CD4-positive, alpha-beta T cell treated with Interleukin-6 for 4 hours (primary cell): ENCODE measurements around the gene CAMK1G.

Experiments used
- DNase-seq: peaks from one replicate; pipeline ENCODE4 v3.0.0-alpha.2; 2020; ENCODE audit warnings: mixed read lengths

Gene CAMK1G

DNA sequence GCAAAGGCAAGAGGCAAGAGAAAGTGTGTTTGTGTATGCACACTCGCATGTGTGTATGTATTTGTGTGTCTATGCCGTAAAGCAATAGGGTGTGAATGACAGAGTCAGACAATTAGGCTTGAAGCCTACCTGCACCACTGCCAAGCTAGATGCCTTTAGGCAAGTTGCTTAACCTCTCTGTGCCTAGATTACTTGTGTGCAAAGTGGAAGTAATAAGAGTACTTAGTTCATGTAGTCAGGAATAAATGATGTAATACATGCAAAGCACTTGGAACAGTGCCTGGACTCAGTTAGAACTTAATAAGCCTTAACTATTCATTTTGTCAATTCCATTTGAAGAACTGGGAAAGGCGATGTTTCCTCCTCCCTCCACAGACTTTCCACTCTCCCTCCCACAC is 37.0 kb downstream of the CAMK1G start:
- DNase-seq, result no peak

DNA sequence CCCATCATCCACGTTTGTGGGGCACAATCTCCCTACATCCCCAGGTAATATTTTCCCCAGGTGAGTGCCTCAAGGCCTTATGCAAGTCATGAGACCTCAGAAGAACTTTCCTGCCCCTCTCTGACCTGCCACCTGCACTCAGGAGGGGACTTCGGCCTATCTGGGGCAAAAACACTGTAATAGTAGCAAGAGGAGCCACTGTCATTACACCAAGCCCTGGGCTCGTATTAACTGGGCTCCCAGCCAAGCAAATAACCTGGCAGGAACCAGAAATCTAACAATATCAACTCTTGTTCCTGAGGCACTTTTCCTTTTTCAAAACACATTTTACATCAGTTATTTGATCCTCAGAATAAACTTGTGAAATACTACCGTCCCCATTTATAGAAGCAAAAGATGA is 37.8 kb downstream of the CAMK1G start:
- no peak for DNase-seq

DNA sequence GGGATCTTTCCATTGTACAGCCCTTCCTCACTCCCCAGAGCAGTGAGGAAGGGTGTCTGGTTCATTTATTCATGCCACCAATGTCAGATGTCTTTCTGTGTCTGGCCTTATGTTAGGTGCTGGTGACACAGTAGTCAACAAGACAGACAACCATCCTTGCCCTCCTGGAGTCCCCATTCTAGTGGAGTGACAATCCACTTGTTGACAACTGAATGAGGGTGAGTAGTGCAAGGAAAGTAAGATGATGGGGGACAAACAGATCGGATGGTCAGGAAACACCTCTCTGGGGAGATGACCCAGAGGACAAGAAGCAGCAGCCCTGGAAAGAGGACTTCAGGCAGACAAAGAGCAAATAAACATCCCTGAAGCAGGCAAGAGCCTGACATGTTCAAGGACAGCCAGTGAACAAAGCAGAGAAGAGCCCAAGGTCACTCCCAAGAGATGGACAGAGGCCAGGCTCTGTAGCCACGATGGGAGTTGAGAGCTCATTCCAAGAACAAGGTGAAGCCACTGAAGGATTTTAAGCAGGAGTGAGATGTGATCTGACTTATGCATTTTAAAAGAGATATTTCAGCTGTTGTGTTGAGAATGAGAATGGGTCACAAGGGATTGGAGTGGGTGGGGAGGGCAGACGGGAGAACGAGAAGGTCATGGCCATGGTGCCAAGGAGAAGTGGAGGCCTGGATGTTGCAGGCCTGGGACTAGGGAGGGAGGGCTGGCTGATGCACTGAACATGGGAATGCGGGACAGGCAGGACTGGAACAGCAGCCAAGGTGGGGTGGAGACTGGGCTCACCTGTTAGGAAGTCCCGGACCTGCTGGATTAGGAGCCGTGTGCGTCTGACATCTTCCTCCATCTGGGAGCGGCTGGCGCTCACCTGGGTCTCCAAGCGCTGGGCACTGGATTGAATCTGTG is 38.5 kb downstream of the CAMK1G start:
- DNase-seq, result no peak

DNA sequence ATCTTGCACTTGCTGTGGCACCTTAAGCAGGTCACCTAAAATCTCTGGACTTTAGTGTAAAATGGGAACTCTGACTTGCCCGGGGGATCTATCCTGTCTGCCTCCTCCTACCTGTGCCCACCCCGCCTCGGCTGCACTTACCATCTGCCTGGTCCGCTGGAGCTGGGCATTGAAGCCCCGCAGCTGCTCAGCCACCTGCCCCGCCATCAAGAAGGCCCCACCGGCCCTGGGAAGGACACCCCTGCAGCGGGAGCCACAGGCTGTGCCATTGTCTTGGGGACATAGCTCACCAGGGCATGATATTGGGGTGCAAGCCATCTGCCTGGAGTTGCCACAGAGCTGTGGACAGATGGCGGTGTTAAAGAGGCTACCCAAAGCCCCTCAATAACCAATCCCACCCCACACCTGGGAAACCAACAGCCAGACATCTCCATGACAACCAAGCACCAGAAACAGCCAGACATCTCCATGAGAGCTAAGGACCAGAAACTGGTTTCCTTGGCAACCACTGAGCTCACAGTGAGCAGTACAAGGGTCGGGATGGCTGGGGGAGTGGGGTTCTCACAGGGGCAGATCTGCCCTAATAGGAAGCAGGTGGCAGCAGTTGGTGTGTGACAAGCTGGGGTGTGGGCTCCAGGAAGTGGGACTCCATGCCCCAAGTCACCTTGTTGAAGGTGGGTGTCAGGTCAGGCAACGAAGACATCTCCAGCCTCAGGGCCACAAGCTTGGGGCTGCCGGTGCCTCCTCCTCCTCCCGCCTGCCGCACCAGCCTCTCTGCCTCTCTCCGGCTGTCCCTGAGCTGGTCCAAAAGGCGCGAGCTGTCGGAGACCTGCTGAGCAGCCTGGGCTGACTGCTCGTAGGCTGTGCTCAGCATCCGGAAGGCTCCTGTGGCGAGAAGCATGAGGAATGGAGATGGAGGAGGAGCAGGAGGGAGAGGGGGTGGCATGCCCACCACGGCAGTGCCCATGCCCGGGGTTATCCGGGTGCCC is 39.6 kb downstream of the CAMK1G start:
- DNase-seq, result no peak

DNA sequence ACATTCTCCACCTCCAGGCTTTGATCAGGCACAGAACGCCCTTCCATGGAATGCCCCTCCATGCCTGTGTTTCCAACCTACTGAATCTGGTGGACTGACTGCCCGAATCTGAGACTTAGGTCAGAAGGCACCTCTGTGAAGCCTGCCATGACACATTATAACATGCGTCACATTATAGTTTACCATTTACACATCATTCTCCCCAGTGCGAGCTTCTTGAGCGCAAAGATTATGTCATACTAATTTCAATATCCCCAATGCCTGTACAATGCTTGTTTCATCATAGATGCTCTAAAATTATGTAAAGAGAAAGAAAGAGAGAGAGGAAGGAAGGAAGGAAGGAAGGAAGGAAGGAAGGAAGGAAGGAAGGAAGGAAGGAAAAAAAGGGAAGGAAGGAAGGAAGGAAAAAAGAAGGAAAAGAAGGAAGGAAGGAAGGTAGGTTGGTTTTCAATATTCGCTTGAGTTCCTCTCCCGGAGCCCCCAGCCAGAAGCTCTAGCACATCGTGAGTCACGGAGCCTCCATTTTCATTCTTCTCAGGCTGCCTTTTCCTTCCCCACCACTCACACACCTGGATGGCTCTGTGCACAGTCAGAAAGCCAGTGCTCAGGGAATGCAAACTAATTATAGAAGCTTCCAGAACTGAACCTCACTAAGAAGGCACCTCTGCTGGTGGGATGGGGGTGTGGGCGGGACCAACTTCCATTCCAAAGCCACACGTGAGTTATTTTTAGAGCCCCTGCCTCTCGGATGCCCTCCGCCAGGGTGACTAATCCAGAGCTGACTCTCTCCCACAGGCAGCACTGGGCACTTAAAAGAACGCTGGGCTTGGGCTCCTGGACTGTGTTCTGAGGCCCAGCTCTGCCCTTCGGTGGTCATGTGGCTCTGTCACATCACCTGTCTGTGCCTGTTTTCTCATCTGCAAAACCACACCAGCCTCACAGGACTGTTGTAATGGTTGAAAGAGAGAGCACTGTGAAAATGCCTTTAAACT is 41.3 kb downstream of the CAMK1G start:
- DNase-seq, result no peak

DNA sequence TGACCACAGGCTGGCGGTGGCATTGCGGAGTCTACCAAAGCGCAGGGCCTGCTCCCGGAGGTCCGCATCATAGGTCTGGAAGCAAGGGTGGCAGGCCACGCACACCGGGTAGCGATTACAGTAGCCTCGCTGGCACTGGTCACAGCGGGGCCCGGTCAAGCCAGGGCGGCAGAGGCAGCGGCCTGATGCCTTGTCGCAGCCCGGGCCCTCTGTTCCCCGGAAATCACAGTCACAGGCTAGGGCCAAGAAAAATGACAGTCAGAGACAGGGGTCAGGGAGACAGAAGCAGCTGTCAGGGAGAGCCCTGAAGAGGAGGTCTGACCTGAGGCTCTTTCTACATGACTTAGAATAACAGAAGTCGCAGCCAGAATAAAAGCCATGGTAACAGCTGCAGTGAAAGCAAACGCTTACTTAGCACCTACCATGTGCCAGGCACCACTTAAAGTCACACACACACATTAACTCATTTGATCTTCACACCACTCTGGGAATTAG is 42.3 kb downstream of the CAMK1G start:
- DNase-seq, result no peak

DNA sequence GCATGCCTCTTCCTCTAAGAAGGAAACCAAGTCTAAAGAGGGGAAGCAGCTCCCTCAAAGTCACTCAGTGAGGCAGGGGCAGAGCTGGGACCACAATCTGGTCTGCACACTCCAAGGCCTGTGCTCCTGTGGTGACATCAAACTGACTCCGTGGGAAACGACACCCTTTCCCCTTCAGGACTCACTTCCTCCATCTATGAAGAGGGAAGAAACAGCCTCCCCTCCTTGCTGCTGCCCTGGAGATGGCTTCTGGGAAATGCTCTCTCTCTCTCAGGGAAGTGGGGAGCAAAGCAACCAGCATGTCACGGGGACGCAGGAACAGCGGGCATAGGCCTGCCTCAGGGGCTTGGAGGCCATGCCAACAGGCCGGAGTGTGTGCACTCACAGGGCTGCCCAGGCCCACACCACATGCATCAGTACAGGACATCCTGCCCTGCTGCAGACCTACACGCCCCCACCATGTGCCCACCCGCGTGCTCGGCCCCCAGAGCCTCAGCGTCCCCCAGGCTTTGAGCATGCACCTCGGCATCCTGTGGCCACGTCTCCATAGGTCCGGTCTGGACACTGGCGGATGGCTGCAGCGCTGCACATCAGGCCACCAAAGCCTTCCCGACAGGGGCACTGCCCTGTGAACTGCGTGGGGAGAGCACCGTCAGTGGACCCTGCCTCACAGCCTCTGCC is 43.0 kb downstream of the CAMK1G start:
- no peak for DNase-seq

DNA sequence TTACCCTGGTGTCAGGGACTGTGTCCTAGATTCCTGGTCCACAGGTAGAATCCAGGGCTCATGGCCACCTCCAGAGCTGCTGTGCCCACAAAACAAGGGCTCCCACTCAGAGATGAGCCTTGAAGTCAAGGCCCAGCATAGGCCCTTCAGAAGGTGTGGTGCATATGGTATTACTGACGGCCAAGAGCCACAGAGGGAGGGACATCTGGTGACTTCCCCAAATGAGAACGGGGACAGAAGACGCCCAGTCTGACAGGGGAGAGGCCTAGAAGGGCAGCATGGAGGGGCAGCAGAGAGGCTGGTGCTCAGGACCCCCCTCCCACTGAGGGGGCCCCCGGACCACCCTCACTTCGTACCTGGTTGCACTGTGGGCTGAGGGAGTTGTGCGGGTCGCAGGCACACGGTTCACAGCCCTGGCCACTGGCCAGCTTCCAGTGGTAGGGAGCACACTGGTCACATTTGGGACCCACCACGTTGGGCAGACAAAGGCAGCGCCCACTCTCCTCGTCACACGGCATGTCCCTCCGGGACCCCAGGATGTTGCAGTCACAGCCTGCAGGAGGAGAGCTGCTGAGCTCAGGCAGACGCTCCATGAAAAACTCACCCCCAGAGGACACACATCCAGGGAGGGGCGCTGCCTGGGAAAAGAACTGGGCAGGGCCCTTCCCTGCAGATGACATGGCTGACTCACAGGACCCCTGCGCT is 43.7 kb downstream of the CAMK1G start:
- no peak for DNase-seq

DNA sequence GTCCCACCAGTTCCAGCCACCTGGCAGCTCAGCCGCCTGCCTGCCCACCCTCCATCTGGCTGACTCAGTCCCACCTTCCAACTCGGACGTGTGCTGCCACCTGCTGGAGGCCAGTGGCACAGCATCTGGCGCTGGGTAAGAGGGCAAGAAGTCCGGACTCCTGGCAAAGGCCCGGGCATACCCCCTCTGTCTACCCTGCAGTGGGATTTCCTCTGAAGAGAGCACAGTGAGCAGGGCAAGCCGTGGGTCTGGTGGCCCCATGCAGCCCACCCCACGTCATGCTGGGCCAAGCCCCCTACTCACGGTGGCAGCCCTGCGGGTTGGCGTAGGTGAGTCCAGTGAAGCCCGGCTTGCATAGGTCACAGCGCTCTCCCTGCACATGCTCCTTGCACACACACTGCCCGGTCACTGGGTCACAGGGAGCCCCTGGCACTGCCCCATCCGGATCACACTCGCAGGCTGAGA is 44.2 kb downstream of the CAMK1G start:
- peak; percentile 82 for DNase-seq

DNA sequence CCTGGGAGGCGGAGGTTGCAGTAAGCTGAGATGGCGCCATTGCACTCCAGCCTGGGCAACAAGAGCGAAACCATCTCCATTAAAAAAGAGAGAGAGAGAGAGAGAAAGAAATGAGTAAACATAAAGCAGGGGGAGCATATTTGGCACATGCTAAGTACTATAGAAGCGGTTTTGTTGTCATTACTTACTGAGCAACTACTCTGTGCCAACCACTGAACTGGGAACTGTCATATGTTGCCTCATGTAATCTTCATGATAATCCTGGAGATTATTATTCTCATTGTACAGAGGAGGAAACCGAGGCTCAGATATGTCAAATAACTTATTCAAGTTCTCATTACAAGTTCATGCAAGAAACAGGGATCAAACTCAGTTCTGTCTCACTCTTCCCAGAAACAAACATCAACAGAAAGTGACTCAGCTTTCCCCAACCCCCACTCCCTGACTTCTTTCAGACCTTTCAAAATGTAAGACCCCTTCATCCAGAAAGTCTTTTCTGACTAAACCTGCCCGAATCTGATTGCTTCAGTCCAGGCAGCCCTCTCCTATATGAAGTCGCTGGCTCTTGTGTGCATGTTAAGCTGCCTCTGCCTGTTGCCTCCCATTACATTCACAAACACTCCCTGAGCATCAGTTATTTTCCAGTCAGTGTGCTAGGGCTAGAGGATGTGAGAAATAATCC is 45.2 kb downstream of the CAMK1G start:
- DNase-seq, result no peak

DNA sequence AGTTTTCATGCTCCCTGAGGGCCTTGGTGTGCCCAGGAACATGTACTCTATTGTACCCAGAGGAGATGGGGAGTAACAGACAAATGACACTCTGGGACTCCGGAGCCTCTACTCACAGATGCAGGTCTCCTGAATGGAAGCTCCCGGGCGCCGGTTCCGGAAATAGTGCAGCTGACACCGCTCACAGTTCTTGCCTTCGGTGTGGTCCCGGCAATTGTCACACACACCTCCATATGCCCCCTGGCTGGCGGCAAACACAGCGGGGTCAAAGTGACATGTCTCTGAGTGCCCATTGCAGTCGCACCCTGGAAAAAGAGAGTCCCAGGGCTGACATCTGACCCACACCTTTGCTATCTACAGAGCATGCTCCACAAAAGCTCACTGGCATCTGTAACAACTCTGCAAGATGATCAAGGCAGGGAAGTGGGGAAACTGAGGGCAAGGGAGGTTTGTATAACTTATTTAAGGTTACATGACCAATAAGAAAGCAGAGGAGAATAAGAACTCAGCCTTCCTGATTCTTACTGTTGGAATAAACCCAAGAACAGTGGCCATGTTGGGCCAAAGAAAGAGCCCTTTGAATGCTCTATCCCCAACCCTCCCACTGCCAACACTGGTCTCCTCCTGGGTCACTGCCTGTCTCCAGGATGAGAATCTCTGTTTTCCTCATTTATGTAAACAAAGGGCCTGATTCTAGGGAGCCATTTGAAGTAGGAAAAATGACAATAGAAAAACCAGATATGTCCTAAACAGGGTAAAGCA is 46.3 kb downstream of the CAMK1G start:
- DNase-seq, result no peak

DNA sequence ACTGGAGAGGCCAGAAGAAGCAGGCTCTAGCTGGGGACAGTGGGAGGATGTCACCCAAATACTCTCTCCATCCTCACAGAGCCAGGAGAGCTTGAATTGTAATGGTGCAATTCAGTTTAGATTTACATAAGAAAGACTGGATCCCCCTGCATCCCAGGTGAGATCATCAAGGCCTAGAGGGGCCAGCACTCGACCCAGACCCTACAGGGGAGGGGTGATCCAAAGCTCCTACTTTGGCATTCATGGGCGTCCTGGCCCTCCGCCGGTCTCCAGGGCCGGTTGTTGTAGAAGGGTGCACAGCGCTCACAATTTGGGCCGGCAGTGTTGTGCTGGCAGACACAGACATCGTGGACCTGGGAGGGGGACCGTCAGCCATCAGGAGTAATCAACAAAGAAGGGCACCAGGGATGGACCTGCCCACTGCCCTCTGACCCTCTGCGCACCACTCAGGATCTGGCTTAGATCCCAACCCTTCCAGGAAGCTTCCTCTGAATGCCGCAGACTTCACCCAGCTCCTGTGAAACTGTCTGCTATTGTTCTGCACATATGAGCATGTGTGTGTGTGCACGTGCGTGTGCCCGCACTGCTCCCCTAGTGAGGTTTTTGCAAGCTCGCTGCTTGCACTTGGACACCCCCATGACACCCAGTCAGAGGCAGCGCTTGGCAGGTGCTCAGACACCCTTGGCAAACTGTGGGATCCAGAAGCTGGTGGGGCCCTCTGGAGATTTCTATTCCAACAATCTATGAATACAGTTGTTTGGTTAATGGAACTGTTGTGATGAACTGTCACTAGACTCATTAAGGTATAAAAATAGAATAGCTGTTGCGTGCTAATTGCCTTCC is 47.1 kb downstream of the CAMK1G start:
- no peak for DNase-seq

DNA sequence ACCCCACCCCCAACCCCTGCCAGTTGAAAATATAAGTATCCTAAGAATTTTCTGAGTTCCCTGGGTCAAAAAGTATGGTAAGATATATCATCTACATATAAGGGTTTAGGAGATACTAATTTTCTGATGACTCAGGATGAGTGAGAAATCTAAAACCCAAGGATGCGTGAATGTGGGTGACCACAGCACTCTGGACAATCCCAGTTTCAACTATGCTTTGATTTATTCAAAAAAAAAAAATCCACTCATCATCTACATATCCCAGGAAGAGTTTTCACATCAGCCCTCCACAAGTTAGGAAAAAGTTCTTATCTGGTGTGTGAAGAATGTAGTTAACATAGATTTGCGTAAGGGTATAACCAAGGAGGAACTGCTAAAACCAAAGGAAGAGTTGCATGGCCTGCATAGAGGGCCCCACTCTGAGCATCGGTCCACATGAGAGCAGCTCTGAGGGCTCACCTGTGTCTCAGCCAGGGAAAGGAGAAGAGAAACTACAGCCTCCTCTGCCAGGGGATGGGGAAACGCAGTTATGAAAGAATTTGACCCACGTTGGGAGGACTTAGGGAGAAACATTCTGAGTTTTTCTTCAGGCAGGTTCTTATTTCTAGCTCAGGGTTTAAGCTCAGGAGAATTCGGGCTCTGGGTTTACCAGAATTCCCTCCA is 50.0 kb downstream of the CAMK1G start:
- no peak for DNase-seq

DNA sequence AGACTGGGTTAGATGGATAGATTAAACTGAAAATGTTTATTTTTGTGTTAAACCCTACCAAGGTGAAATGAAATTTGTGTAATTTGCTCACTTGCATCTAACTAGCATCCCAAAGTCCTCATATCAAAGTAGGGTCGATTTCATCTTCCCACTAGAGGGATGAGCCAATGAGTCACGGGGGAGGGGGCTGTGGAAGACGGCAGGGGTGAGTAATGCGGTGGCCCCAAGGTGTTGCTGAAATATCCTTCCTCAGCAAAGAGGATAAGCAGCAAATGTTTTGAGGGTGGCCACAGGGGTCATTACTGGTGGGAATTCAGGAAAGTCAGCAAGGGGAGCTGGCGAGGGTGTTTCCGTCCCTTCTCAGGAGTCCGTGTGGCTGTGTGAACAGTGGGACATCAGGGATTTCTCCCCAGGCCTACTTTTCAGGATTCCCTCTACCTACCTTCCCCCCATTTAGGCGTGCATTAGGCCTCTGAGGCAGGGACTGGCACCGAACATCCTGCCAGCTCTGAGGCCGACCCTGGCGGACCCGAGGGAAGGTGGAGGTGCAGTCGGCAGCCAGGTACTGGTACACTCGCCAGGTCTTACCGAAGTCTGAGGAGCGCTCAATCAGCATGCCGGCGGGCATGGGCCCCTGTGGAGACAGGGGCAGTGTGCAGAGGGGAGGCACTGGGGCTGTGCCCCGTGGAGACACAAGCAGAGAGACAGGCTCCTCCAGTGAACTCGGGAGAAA is 50.7 kb downstream of the CAMK1G start:
- DNase-seq, result no peak

DNA sequence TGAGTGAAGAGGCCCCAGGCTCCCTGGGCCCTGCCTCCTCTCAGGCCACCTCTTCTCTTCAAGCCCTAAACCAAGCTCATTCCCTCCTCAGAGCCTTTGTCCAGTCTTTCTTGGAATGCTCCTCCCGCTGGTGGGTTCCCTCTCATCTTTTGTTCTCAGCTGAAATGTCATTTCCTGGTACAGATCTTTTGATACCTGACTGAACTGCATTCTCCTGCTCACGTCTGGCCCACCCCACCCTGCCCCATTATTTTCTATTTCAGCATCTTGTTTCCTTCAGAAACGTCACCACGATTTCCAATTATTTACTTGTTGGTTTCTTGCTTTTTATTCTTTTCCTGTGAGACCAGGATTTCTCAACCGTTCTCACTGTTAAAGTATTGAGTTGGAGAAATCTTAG is 52.3 kb downstream of the CAMK1G start:
- DNase-seq, result no peak

DNA sequence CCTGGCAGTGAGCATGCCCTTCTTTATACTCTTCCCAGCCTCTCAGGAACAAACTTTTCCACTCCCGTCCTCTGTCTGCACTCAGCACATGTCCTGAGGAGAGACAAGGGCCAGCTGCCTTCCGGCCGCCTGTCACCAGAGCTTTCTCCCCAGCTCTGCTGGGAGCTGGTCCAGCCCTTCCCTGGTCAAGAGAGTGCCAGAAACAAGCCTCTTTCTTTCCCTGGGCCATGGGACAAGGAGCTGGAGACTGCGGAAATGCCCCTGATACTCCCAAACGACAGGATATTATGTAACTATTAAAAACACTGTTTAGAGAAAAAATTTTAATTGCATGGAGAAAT is 58.3 kb downstream of the CAMK1G start:
- DNase-seq, result no peak

DNA sequence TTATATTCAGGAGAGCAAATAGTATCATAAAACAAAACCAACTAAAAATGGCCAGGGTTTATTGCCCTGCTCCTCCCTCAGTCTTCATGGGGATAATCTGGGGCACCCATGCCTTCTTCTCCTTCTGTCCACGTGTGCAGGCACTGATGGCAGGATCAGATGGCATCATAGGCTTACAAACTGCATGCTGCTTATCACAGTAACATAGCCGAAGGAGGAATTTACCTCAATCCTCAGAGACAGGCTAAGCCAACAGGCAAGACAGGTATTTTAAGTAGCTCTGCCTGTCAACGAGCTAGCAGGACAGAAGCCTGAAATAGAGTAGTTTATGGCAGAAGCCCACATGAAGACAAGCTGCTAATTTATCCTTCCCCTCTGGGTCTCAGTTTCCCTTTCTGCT is 59.3 kb downstream of the CAMK1G start:
- no peak for DNase-seq
